Astrocyte (in vitro differentiated cells and primary cell): ENCODE data around the gene CARD8. TPM values are rescaled to one million over a fixed set of nuclear protein-coding genes. Genes with fewer than 3 reads are reported as not detected.

Experiments
- DNase-seq: peaks from one replicate; pipeline ENCODE4 v3.0.0-alpha.2; 2010; ENCODE audit warnings: low read depth
- FAIRE-seq: peaks from 2 replicates; lab custom pipeline; 2011; peaks lifted over from hg19 to GRCh38; lab: Jason Lieb, UNC
- H2AFZ ChIP-seq: 2 replicates; pipeline ENCODE4 v1.6.0; 2012; ENCODE audit warnings: low read depth, low read length, inconsistent platforms
- H3K27ac ChIP-seq: 2 replicates; pipeline ENCODE4 v1.5.1; 2011; ENCODE audit warnings: low read depth, low read length, inconsistent platforms
- H3K27me3 ChIP-seq: 2 replicates; pipeline ENCODE4 v1.6.0; 2011; ENCODE audit warnings: low read length, inconsistent platforms; ENCODE audit not compliant: insufficient read depth
- H3K36me3 ChIP-seq: 2 replicates; pipeline ENCODE4 v1.5.1; 2011; ENCODE audit warnings: low read length, inconsistent platforms; ENCODE audit not compliant: insufficient read depth
- H3K4me1 ChIP-seq: 2 replicates; pipeline ENCODE4 v1.5.1; 2011; ENCODE audit warnings: low read length, inconsistent platforms; ENCODE audit not compliant: insufficient read depth
- H3K4me2 ChIP-seq: 2 replicates; pipeline ENCODE4 v1.6.0; 2012; ENCODE audit warnings: low read length, inconsistent platforms
- H3K4me3 ChIP-seq: 2 replicates; pipeline ENCODE4 v1.5.1; 2011; ENCODE audit warnings: low read depth, mild to moderate bottlenecking, low read length, inconsistent platforms; ENCODE audit not compliant: insufficient read depth
- H3K79me2 ChIP-seq: 2 replicates; pipeline ENCODE4 v1.6.0; 2012; ENCODE audit warnings: mild to moderate bottlenecking, low read length, inconsistent platforms; ENCODE audit not compliant: insufficient read depth
- H3K9ac ChIP-seq: 2 replicates; pipeline ENCODE4 v1.6.0; 2012; ENCODE audit warnings: mild to moderate bottlenecking, low read length, inconsistent platforms
- H3K9me3 ChIP-seq: 2 replicates; pipeline ENCODE4 v1.5.1; 2012; ENCODE audit warnings: low read depth, mild to moderate bottlenecking, low read length, inconsistent platforms; ENCODE audit not compliant: insufficient read depth
- H4K20me1 ChIP-seq: 2 replicates; pipeline ENCODE4 v1.6.0; 2012; ENCODE audit warnings: low read length, inconsistent platforms; ENCODE audit not compliant: insufficient read depth
- H3K27ac Mint-ChIP-seq: one replicate; pipeline ENCODE4 v1.8.0; 2021; ENCODE audit warnings: mild to moderate bottlenecking, mixed read lengths; ENCODE audit not compliant: unreplicated experiment
- H3K27me3 Mint-ChIP-seq: one replicate; pipeline ENCODE4 v1.8.0; 2021; ENCODE audit warnings: low read depth, mixed read lengths; ENCODE audit not compliant: unreplicated experiment
- H3K36me3 Mint-ChIP-seq: one replicate; pipeline ENCODE4 v1.8.0; 2021; ENCODE audit warnings: low read depth, mixed read lengths; ENCODE audit not compliant: unreplicated experiment
- H3K4me1 Mint-ChIP-seq: one replicate; pipeline ENCODE4 v1.8.0; 2021; ENCODE audit warnings: low read depth, mixed read lengths; ENCODE audit not compliant: unreplicated experiment
- H3K4me3 Mint-ChIP-seq: one replicate; pipeline ENCODE4 v1.8.0; 2021; ENCODE audit warnings: mild to moderate bottlenecking, moderate library complexity, mixed read lengths; ENCODE audit not compliant: unreplicated experiment
- H3K9me3 Mint-ChIP-seq: one replicate; pipeline ENCODE4 v1.8.0; 2021; ENCODE audit warnings: mild to moderate bottlenecking, mixed read lengths; ENCODE audit not compliant: unreplicated experiment
- CTCF ChIP-seq: IDR thresholded peaks from 2 replicates; pipeline ENCODE4 v1.5.1; 2011; ENCODE audit warnings: low read depth, mild to moderate bottlenecking, inconsistent platforms, low read length, moderate library complexity; ENCODE audit not compliant: insufficient read depth
- EZH2 ChIP-seq: IDR thresholded peaks from 2 replicates; pipeline ENCODE4 v1.6.1; 2012; ENCODE audit warnings: mild to moderate bottlenecking, low read length, inconsistent platforms; ENCODE audit not compliant: insufficient read depth
- total RNA-seq: library from RNA; stranded (reverse); gene quantifications from 2 replicates; pipeline ENCODE4 v1.2.1, GENCODE V29; 2021

Gene CARD8
- total RNA-seq, 1 donor from 2014 or later: 26.3 TPM

DNA sequence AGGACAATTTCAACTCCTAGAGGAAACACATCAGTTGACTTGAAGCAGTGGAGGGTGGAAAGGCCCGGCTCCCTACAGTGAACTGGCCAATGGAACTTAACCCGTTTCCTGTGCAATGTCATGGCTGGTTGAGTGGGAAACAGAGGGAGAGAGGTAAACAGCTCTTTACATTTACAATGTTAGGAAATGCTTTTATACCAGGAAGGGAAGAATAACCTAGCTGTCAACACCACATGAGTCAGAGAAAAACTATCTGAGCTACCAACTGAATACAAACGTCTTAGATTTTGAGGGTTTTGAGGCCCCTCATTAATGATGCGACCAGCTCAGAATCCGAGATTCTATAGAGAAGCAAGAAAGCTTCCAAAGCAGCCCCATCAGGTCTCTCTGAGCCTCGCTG is 36.7 kb downstream of the CARD8 start:
- Histone ChIP-seq H4K20me1 (no peaks in the 10 kb centered on the region), H3K36me3 (peaks cover 2% of the 10 kb centered on the region), H3K4me2 (peak overlapping the region; percentile 7), H3K9ac (no peak overlapping the region), H3K79me2 (no peaks in the 10 kb centered on the region), H3K27ac (no peak overlapping the region), H2AFZ (no peak overlapping the region), H3K4me1 (peaks cover 6% of the 10 kb centered on the region), H3K27me3 (no peaks in the 10 kb centered on the region), H3K9me3 (no peaks in the 10 kb centered on the region), H3K4me3 (no peak overlapping the region)
- Mint-ChIP-seq H3K9me3 (peaks cover 3% of the 10 kb centered on the region), H3K27me3 (peaks cover 3% of the 10 kb centered on the region), H3K36me3 (peaks cover 13% of the 10 kb centered on the region), H3K27ac (peak overlapping the region; percentile 62), H3K4me1 (peaks cover 7% of the 10 kb centered on the region), H3K4me3 (no peak overlapping the region)
- no peak for FAIRE-seq
- TF ChIP-seq CTCF (no peak), EZH2 (no peak)
- DNase-seq: no peak

DNA sequence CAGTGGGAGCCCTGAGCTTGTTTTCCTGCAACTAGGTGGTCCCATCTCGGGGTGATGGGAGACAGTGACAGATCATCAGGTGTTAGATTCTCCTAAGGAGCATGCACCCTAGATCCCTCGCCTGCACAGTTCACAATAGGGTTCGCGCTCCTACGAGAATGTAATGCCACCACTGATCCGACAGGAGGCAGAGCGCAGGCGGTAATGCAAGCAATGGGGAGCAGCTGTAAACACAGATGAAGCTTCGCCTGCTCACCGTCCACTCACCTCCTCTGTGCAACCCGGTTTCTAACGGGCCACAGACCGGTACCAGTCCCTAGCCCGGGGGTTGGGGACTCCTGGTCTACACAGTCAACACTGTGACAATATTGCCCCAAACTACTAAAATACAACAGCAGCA is 38.8 kb downstream of the CARD8 start:
- Histone ChIP-seq H3K4me2 (no peak overlapping the region), H3K36me3 (peaks cover 2% of the 10 kb centered on the region), H3K27ac (no peak overlapping the region), H3K79me2 (no peaks in the 10 kb centered on the region), H3K4me3 (no peak overlapping the region), H3K9me3 (no peaks in the 10 kb centered on the region), H3K27me3 (no peaks in the 10 kb centered on the region), H3K4me1 (peaks cover 6% of the 10 kb centered on the region), H4K20me1 (no peaks in the 10 kb centered on the region), H3K9ac (no peak overlapping the region), H2AFZ (no peak overlapping the region)
- FAIRE-seq: no peak
- no peak for DNase-seq
- H3K36me3 Mint-ChIP-seq: peaks cover 13% of the 10 kb centered on the region
- peaks cover 3% of the 10 kb centered on the region for H3K9me3 Mint-ChIP-seq
- H3K27me3 Mint-ChIP-seq: peaks cover 3% of the 10 kb centered on the region
- TF ChIP-seq CTCF (no peak), EZH2 (no peak)
- H3K27ac Mint-ChIP-seq: no peak overlapping the region
- H3K4me3 Mint-ChIP-seq: no peak overlapping the region
- peaks cover 7% of the 10 kb centered on the region for H3K4me1 Mint-ChIP-seq

- H3K4me1 Mint-ChIP-seq: peaks cover 5% of the 10 kb centered on the region
- TF ChIP-seq EZH2: no peak
- no peak for TF ChIP-seq CTCF
- Histone ChIP-seq H3K9me3 (no peaks in the 10 kb centered on the region), H3K4me2 (no peak overlapping the region), H2AFZ (no peak overlapping the region), H3K4me1 (peaks cover 2% of the 10 kb centered on the region), H3K9ac (no peak overlapping the region), H3K4me3 (no peak overlapping the region), H3K36me3 (no peaks in the 10 kb centered on the region), H4K20me1 (no peaks in the 10 kb centered on the region), H3K27ac (no peak overlapping the region), H3K79me2 (no peaks in the 10 kb centered on the region), H3K27me3 (no peaks in the 10 kb centered on the region)
- no peak overlapping the region for H3K4me3 Mint-ChIP-seq
- peak overlapping the region; percentile 6 for H3K27ac Mint-ChIP-seq
- peaks cover 3% of the 10 kb centered on the region for H3K27me3 Mint-ChIP-seq
- peaks cover 3% of the 10 kb centered on the region for H3K9me3 Mint-ChIP-seq
- peaks cover 15% of the 10 kb centered on the region for H3K36me3 Mint-ChIP-seq
- DNase-seq (no peak), FAIRE-seq (no peak)
Observed at GRCh38 chr19:48213959-48214358, 41.8 kb downstream of the CARD8 start.
